Measurements from ENCODE around the gene CES3.
"Not testable (repeated sequence)": the region's sequence is repeated elsewhere in the genome, so short reads cannot be mapped to it uniquely, and the experiment has no call there.

Gene CES3

GRCh38 chr16:66926961-66927436 lies 34.1 kb upstream of the CES3 start:
- DNase-seq (ENCODE audit: low spot score): no peak

DNA sequence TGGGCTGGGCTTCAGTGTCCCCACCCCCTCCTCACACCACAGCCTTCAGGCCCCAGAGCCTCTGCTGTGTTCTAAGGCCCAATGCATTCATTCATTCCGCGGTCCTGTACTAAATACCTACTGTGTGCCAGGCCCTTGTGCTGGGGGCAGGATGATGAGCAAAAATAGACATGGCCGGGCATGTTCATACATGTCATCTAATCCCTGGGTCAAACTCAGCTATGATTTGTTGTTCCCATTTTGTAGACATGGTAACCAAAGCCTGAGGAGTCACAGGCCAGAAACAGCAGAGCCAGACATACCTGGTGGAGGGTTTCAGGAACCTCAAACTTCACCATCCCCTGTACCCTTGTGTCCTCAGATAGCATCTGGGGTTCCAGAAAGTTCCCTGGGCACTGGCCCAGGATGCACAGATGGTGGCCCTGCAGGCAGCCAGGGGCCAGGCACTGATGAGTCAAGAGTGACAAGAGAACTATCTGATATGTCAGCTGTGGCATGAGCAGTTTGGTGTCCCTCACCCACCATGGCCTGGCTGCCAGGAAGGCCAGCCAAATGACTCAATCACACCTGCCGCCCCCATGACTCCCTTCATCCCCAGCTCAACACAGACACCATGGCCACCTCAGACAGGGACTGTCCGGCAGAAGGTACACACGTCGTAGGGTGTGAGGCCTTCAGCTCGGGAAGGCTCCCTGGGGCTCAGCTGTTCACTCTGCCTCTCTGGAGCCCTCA lies 33.0 kb upstream of the CES3 start:
- no peak for DNase-seq (ENCODE audit: low spot score)

- no peak for DNase-seq (ENCODE audit: low spot score)
These were observed 32.2 kb upstream of the CES3 start for GRCh38 chr16:66928702-66929388.

DNA sequence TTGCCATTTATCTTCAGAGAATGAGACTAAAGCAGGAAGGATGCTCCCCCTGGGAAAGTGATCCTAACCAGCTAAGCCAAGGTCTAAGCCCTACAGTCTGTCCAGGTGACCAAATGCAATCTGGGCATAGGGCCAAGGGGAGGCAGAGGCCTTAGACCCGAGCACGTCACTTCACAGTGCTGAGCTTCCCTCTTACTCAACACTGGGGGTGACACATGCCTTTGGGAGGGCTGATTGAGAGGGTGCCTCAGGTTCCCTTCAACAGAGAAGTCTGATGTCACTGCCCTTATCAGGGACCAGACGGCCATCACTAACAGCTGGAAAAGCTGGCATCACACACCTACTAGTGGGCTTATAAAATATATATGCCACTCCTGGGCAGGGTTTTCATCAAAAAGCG lies 30.9 kb upstream of the CES3 start:
- no peak for DNase-seq (ENCODE audit: low spot score)

- no peak for DNase-seq (ENCODE audit: low spot score)
These were observed 29.4 kb upstream of the CES3 start for GRCh38 chr16:66931665-66932064.

DNA sequence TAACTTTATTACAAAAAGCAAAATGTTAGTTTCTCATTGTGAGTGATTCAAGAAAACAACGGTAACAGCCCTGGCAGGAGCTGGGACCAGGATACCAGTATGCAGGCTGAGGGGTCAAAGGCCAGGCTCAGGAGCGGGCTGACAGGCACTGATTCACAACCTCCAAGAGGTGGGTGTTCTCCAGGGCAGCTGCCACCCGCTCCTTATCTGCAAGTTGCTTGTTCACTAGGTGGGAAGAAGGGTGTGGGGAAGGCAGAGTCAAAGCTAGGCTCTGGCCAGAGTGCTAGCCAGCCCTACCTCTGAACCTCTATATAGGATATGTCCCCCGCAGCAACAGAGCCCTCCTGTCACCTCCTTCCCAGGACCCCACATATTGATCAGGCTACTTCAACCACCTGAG lies 29.0 kb upstream of the CES3 start:
- DNase-seq (ENCODE audit: low spot score): no peak

GRCh38 chr16:66933776-66934137 lies 27.3 kb upstream of the CES3 start:
- no peak for DNase-seq (ENCODE audit: low spot score)

DNA sequence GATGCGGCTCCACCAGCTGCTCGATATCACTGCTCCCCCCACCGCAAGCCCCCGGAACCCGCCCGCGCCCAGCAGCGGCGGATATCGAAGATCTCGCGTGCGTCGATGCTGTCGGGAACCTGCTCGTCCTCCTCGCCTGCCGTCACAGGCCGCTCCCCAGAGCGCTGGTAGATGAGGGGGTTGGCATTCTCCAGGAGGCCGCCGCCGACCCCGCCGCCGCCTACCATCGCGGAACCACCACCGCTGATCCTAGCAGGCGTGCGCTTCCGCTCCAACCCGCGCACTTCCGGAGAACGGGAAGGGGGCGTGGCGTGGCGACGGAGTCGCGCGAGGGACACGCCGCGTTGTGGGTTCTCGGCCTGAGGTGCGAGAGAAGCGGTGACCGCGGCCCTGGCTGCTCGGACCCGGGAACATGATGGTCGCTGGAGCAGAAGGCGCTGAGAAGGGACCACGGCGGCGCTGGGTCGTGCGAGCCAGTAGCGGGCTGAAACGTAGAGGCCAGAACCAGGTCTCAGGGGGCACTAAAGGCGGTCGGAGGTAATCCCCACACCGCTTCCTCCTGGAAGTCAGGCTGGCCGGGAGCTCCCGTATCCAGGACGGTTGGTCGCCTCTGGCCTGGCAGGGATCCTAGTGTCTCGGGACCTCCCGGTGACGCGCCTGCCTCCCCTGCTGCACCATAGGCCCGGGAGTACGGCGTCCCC lies 26.8 kb upstream of the CES3 start, which contains the start of gene CIAO2B:
TSS of gene CIAO2B (minus strand) at position 265 of the 701 bp plus-strand sequence. CDS start at position 227, 38 bp downstream.
- DNase-seq (ENCODE audit: low spot score): peak; percentile 89

- DNase-seq (ENCODE audit: low spot score): not testable (repeated sequence)
These were observed 26.2 kb upstream of the CES3 start for GRCh38 chr16:66934839-66935313.

DNA sequence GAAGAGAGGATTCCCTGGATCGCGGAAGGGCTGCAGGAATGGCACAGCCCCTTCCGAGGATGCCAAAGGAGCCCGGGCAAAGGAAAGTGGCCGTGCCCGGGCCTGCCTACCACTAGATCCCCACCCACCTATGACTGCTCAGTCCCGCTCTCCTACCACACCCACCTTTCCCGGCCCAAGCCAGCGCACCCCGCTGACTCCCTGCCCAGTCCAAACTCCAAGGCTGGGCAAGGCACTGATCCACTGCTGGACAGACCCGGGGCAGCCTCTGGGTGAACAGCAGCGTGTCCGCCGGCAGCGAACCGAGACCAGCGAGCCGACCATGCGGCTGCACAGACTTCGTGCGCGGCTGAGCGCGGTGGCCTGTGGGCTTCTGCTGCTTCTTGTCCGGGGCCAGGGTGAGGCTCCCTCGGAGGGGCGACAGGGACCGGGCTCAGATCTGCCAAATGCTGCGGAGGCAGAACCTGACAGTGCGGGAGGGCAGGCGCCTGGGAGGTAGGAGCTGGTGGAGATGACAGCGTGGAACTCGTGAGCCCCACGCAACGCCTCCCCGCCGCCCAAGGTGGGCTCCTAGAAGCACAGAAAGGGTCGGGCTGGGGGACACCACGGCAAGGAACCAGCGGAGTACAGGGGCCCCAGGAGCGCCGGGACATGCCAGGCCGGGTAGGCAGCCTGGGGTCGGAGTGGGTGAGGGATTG lies 25.6 kb upstream of the CES3 start, which contains the start of gene CES2:
TSS of gene CES2 (plus strand) at position 203 of the 698 bp plus-strand sequence. CDS start at position 323, 120 bp downstream.
- no peak for DNase-seq (ENCODE audit: low spot score)

GRCh38 chr16:66936462-66936861 lies 24.6 kb upstream of the CES3 start:
- DNase-seq (ENCODE audit: low spot score): no peak

DNA sequence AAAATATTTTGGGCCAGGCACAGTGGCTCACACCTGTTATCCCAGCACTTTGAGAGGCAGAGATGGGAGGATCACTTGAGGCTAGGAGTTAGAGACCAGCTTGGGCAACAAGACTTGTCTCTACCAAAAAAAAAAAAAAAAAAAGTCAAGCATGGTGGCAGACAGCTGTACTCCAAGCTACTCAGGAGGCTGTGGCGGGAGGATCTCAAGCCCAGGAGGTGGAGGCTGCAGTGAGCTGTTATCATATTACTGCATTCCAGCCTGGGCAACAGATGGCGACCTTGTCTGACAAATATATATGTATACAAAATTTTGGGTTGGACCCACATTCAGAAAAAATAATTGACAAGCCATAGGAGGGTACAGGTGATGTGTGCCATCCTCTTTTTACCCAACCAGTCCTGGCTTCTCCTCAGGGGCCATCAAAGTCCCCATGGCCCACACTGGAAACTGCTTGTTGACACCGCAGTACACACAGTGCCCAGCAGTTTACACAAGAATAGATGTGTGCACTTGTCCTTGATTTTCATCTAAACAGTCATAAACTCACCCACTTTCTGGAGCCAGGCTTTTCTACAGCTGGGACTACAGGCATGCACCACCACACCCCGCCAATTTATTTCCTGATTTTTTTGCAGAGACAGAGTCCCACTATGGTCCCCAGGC lies 24.0 kb upstream of the CES3 start:
- no peak for DNase-seq (ENCODE audit: low spot score)

GRCh38 chr16:66937725-66938337 lies 23.2 kb upstream of the CES3 start:
- DNase-seq (ENCODE audit: low spot score): no peak

GRCh38 chr16:66939366-66939765 lies 21.7 kb upstream of the CES3 start:
- DNase-seq (ENCODE audit: low spot score): no peak

GRCh38 chr16:66940236-66940635 lies 20.8 kb upstream of the CES3 start:
- no peak for DNase-seq (ENCODE audit: low spot score)

DNA sequence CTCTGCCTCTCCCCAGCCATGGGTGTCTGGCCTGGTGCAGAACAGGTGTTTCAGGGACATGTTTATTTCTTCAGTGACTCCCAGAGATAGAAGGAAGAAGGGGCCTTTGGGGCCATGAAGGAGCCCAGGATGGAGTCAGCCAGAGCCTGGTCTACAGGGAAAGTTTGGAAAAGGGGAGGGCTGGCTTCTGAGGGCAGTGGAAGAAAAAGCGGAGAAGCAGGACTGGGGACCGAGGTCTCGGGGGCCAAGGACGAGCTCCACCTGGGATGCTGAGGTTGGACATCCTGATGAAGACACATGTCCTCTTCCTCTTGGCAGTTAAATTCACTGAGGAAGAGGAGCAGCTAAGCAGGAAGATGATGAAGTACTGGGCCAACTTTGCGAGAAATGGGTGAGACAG lies 18.1 kb upstream of the CES3 start:
- no peak for DNase-seq (ENCODE audit: low spot score)

- no peak for DNase-seq (ENCODE audit: low spot score)
These were observed 17.5 kb upstream of the CES3 start for GRCh38 chr16:66943426-66944053.

DNA sequence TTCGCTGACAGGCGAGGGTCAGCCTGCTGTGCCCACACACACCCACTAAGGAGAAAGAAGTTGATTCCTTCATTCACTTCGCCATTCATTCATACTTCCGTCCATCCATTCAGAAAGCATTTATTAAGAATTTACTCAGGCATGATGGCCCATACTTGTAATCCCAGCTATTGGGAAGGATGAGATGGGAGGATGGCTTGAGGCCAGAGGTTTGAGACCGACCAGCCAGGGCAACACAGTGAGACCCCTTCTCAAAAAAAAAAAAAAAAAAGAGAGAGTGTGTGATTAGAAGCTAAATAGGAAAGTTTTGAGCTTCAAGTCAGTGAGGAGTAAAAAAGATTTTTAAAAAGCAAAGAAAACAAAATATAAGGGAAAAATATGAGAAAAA lies 17.0 kb upstream of the CES3 start:
- DNase-seq (ENCODE audit: low spot score): no peak

DNA sequence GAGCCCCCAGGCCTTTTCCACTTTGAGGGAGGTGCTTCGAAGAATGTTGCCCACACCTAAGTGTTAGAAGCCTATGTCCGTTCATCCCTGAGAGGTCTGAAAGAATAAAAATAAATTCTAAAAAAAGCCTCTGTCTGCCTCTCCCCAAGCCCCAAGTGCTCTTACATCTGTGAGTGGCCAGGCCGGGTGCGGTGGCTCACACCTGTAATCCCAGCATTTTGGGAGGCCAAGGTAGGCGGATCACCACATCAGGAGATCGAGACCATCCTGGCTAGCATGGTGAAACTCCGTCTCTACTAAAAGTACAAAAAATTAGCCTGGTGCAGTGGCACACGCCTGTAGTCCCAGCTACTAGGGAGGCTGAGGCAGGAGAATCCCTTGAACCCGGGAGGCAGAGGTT lies 16.1 kb upstream of the CES3 start:
- DNase-seq (ENCODE audit: low spot score): not testable (repeated sequence)

DNA sequence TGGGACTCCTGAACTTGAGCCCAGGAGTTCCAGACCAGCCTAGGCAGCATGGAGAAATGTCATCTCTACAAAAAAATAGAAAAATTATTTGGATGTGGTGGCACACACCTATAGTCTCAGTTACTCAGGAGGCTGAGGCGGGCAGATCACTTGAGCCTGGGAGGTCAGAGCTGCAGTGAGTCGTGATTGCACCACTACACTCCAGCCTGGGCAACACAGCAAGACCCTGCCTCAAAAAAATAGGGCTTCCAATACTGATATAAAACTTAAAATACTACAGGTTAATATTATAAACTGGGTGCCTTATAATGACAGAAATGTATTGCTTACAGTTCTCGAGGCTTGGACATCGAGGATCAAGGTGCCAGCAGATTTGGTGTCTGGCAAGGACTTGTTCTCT lies 15.1 kb upstream of the CES3 start:
- no peak for DNase-seq (ENCODE audit: low spot score)

GRCh38 chr16:66946541-66946940 lies 14.5 kb upstream of the CES3 start:
- no peak for DNase-seq (ENCODE audit: low spot score)

Data from ecto neural progenitor cell (in vitro differentiated cells).